BLaER1 (cell line): Measurements from ENCODE around the gene ADAMTS13.
"Not testable (repeated sequence)": the region's sequence is repeated elsewhere in the genome, so short reads cannot be mapped to it uniquely, and the experiment has no call there.

Experiments
- H3K27ac ChIP-seq: shearing (Covaris generic); formaldehyde crosslinking; 2 replicates; pipeline ENCODE4 v1.8.1; 2022
- H3K27me3 ChIP-seq: shearing (Covaris generic); formaldehyde crosslinking; 2 replicates; pipeline ENCODE4 v1.8.1; 2022
- H3K36me3 ChIP-seq: shearing (Covaris generic); formaldehyde crosslinking; 2 replicates; pipeline ENCODE4 v1.8.1; 2022
- H3K4me1 ChIP-seq: shearing (Covaris generic); formaldehyde crosslinking; 2 replicates; pipeline ENCODE4 v1.8.1; 2022
- H3K4me2 ChIP-seq: shearing (Covaris generic); formaldehyde crosslinking; 2 replicates; pipeline ENCODE4 v1.8.1; 2022
- H3K4me3 ChIP-seq: shearing (Covaris generic); formaldehyde crosslinking; 2 replicates; pipeline ENCODE4 v1.8.1; 2022
- H3K9ac ChIP-seq: shearing (Covaris generic); formaldehyde crosslinking; 2 replicates; pipeline ENCODE4 v1.8.1; 2022
- H3K9me3 ChIP-seq: shearing (Covaris generic); formaldehyde crosslinking; 2 replicates; pipeline ENCODE4 v1.8.1; 2022
- H4K20me1 ChIP-seq: shearing (Covaris generic); formaldehyde crosslinking; 2 replicates; pipeline ENCODE4 v1.8.1; 2022
- Cebpa-rat ChIP-seq: shearing (Covaris generic); IDR thresholded peaks from 2 replicates; pipeline ENCODE4 v1.8.1; 2022

ADAMTS13 gene

GRCh38 chr9:133421615-133422542 lies at the start of gene ADAMTS13:
TSS of gene ADAMTS13 (plus strand) at chr9:133422367. CDS start at chr9:133422444, 77 bp downstream.
- peaks cover 12% of the 10 kb centered on the region for H3K27me3 ChIP-seq
- TF ChIP-seq Cebpa-rat: no peak
- no peaks in the 10 kb centered on the region for H3K9me3 ChIP-seq
- H4K20me1 ChIP-seq: peaks cover 5% of the 10 kb centered on the region
- no peak within 1 kb of the TSS for H3K4me2 ChIP-seq
- peaks cover 37% of the 10 kb centered on the region for H3K4me1 ChIP-seq
- no peak within 1 kb of the TSS for H3K4me3 ChIP-seq
- H3K36me3 ChIP-seq: no peaks in the 10 kb centered on the region
- H3K9ac ChIP-seq: no peak within 1 kb of the TSS
- H3K27ac ChIP-seq: peak within 1 kb of the TSS; percentile 46; the same call in 1 of the 2 replicates

- Histone ChIP-seq H3K9ac (peak overlapping the region; percentile 99), H3K9me3 (peaks cover 15% of the 10 kb centered on the region), H3K27me3 (no peaks in the 10 kb centered on the region), H3K4me3 (peak overlapping the region; percentile 98), H3K4me2 (peak overlapping the region; percentile 96), H3K36me3 (peaks cover 43% of the 10 kb centered on the region), H3K27ac (peak overlapping the region; percentile 99), H4K20me1 (peaks cover 61% of the 10 kb centered on the region), H3K4me1 (peaks cover 63% of the 10 kb centered on the region)
- TF ChIP-seq Cebpa-rat: no peak
Measured at GRCh38 chr9:133374612-133375115, 47.5 kb upstream of the ADAMTS13 start.

- Histone ChIP-seq H3K4me2 (peak overlapping the region; percentile 96), H3K4me1 (peaks cover 57% of the 10 kb centered on the region), H3K4me3 (peak overlapping the region; percentile 98), H3K9me3 (peaks cover 15% of the 10 kb centered on the region), H3K27me3 (no peaks in the 10 kb centered on the region), H3K27ac (peak overlapping the region; percentile 99), H3K36me3 (peaks cover 37% of the 10 kb centered on the region), H3K9ac (peak overlapping the region; percentile 99), H4K20me1 (peaks cover 55% of the 10 kb centered on the region)
- no peak for TF ChIP-seq Cebpa-rat
Measured at GRCh38 chr9:133375116-133375723, 46.9 kb upstream of the ADAMTS13 start.

- Histone ChIP-seq H3K27ac (peak within 1 kb of the TSS; percentile 99), H3K36me3 (peaks cover 29% of the 10 kb centered on the region), H3K27me3 (no peaks in the 10 kb centered on the region), H3K4me3 (peak within 1 kb of the TSS; percentile 98), H3K4me2 (peak within 1 kb of the TSS; percentile 96), H3K9me3 (peaks cover 15% of the 10 kb centered on the region), H3K9ac (peak within 1 kb of the TSS; percentile 99), H3K4me1 (peaks cover 49% of the 10 kb centered on the region), H4K20me1 (peaks cover 47% of the 10 kb centered on the region)
- TF ChIP-seq Cebpa-rat: no peak
Measured at GRCh38 chr9:133375724-133376654, 46.2 kb upstream of the ADAMTS13 start, which contains the start of the genes STKLD1 and SURF4. TSS of gene STKLD1 (plus strand) at chr9:133376366. CDS start at chr9:133376474, 108 bp downstream. TSS of gene SURF4 (minus strand) at chr9:133376060. CDS start at chr9:133375969, 91 bp downstream.

- peaks cover 15% of the 10 kb centered on the region for H3K9me3 ChIP-seq
- not testable (repeated sequence) for H3K9ac ChIP-seq, H3K27me3 ChIP-seq, H3K4me3 ChIP-seq, H3K27ac ChIP-seq
- H4K20me1 ChIP-seq: peaks cover 35% of the 10 kb centered on the region
- H3K4me1 ChIP-seq: peaks cover 36% of the 10 kb centered on the region
- peaks cover 16% of the 10 kb centered on the region for H3K36me3 ChIP-seq
- peak overlapping the region; percentile 93 for H3K4me2 ChIP-seq
Measured at GRCh38 chr9:133377280-133377679, 44.9 kb upstream of the ADAMTS13 start.

GRCh38 chr9:133377721-133378216 lies 44.4 kb upstream of the ADAMTS13 start:
- no peak overlapping the region for H3K4me3 ChIP-seq
- peaks cover 15% of the 10 kb centered on the region for H3K9me3 ChIP-seq
- peaks cover 11% of the 10 kb centered on the region for H3K36me3 ChIP-seq
- peaks cover 30% of the 10 kb centered on the region for H4K20me1 ChIP-seq
- no peaks in the 10 kb centered on the region for H3K27me3 ChIP-seq
- H3K9ac ChIP-seq: no peak overlapping the region
- no peak overlapping the region for H3K4me2 ChIP-seq
- no peak; the same call in 1 of the 2 replicates for TF ChIP-seq Cebpa-rat
- peaks cover 32% of the 10 kb centered on the region for H3K4me1 ChIP-seq
- H3K27ac ChIP-seq: no peak overlapping the region

GRCh38 chr9:133378408-133378962 lies 43.7 kb upstream of the ADAMTS13 start:
- Histone ChIP-seq H3K9me3 (peaks cover 15% of the 10 kb centered on the region), H4K20me1 (peaks cover 22% of the 10 kb centered on the region), H3K4me3 (no peak overlapping the region), H3K9ac (no peak overlapping the region), H3K36me3 (peaks cover 4% of the 10 kb centered on the region), H3K27me3 (no peaks in the 10 kb centered on the region), H3K4me1 (peaks cover 24% of the 10 kb centered on the region), H3K27ac (no peak overlapping the region), H3K4me2 (no peak overlapping the region)
- no peak for TF ChIP-seq Cebpa-rat

GRCh38 chr9:133379153-133380086 lies 42.7 kb upstream of the ADAMTS13 start:
- Histone ChIP-seq H3K27me3 (no peaks in the 10 kb centered on the region), H3K27ac (no peak overlapping the region), H3K36me3 (no peaks in the 10 kb centered on the region), H3K9ac (no peak overlapping the region), H4K20me1 (peaks cover 13% of the 10 kb centered on the region), H3K4me3 (no peak overlapping the region), H3K4me1 (peaks cover 16% of the 10 kb centered on the region), H3K9me3 (peaks cover 15% of the 10 kb centered on the region), H3K4me2 (no peak overlapping the region)
- TF ChIP-seq Cebpa-rat: no peak
